ENCODE results near the gene REST. TPM values are rescaled to one million over a fixed set of nuclear protein-coding genes. Genes with fewer than 3 reads are reported as not detected.
A peak's percentile ranks its signal among the peaks of the same experiment; 100 is the strongest.

Gene REST
- total and polyA plus RNA-seq, 3 experiments from 2014 or later, result 45.2 to 177 (median 46.6) TPM

- Mint-ChIP-seq H3K36me3 (peaks cover 0 to 13% (median 0%) of the 10 kb centered on the region in 3 donors), H3K27ac (no peak overlapping the region), H3K4me3 (peak overlapping the region in 1 of 7 donors; percentile 90), H3K4me1 (peaks cover 26 to 32% (median 30%) of the 10 kb centered on the region in 3 donors), H3K27me3 (peaks cover 0 to 5% of the 10 kb centered on the region in 2 donors), H3K9me3 (no peaks in the 10 kb centered on the region)
- Histone ChIP-seq H3K36me3 (ENCODE audit: insufficient read depth, low read length) (no peaks in the 10 kb centered on the region), H3K4me1 (ENCODE audit: insufficient read depth, low read length) (peaks cover 24% of the 10 kb centered on the region), H3K27me3 (ENCODE audit: insufficient read depth, low read length, poor library complexity, severe bottlenecking) (no peaks in the 10 kb centered on the region), H3K27ac (ENCODE audit: low read depth, low read length) (no peak overlapping the region), H3K9me3 (ENCODE audit: low read length) (no peaks in the 10 kb centered on the region), H3K4me3 (ENCODE audit: low read length) (no peak overlapping the region)
- ChIA-PET CTCF (interaction anchor here (1.6 kb wide), 1 partner anchor 106 kb away, joined by 3 read pairs; no protein-coding TSS in a partner anchor), POLR2A (no interaction called here)
- no peak for DNase-seq
Measured at GRCh38 chr4:56905796-56906195, 1.9 kb upstream of the REST start.

GRCh38 chr4:56906489-56907393 is 959 bp upstream of the REST start:
- H3K36me3 Mint-ChIP-seq, result peaks cover 0 to 20% (median 3%) of the 10 kb centered on the region in 3 donors
- POLR2A ChIA-PET, result interaction anchor here (0.6 to 4.3 kb wide), 4 partner anchors 72 to 1475 kb away, joined by 3 to 107 read pairs (median 21); partner anchors contain the start of genes AASDH, NOA1, PAICS and POLR2B
- H3K36me3 ChIP-seq (ENCODE audit: insufficient read depth, low read length), result no peaks in the 10 kb centered on the region
- peaks cover 33% of the 10 kb centered on the region for H3K4me1 ChIP-seq (ENCODE audit: insufficient read depth, low read length)
- DNase-seq, result peak in 3 of 5 donors; percentile 6 to 26 (median 17)
- H3K27ac ChIP-seq (ENCODE audit: low read depth, low read length), result peak overlapping the region; percentile 59
- no peaks in the 10 kb centered on the region for H3K9me3 Mint-ChIP-seq
- peak overlapping the region; percentile 89 to 96 (median 93) for H3K4me3 Mint-ChIP-seq
- CTCF ChIA-PET, result interaction anchor here (0.7 to 3.9 kb wide), 8 partner anchors 12 to 959 kb away, joined by 3 to 51 read pairs (median 4); partner anchors contain the start of genes NOA1, PAICS, POLR2B and PPAT
- peak overlapping the region; percentile 77 for H3K4me3 ChIP-seq (ENCODE audit: low read length)
- H3K9me3 ChIP-seq (ENCODE audit: low read length), result no peaks in the 10 kb centered on the region
- H3K27me3 ChIP-seq (ENCODE audit: insufficient read depth, low read length, poor library complexity, severe bottlenecking), result no peaks in the 10 kb centered on the region
- peak overlapping the region; percentile 68 to 95 (median 90) for H3K27ac Mint-ChIP-seq
- H3K4me1 Mint-ChIP-seq, result peaks cover 36 to 41% (median 40%) of the 10 kb centered on the region in 3 donors
- H3K27me3 Mint-ChIP-seq, result peaks cover 0 to 5% of the 10 kb centered on the region in 2 donors

- H3K4me3 ChIP-seq (ENCODE audit: low read length), result peak overlapping the region; percentile 71
- Mint-ChIP-seq H3K9me3 (no peaks in the 10 kb centered on the region), H3K4me1 (peaks cover 46 to 55% (median 50%) of the 10 kb centered on the region in 3 donors), H3K4me3 (peak overlapping the region; percentile 91 to 99 (median 97)), H3K27me3 (peaks cover 0 to 5% of the 10 kb centered on the region in 2 donors), H3K27ac (peak overlapping the region; percentile 34 to 99 (median 96)), H3K36me3 (peaks cover 0 to 26% (median 3%) of the 10 kb centered on the region in 3 donors)
- ChIA-PET CTCF (interaction anchor here (0.7 to 3.9 kb wide), 6 partner anchors 12 to 472 kb away, joined by 3 to 51 read pairs (median 6); partner anchors contain the start of genes NOA1, PAICS, POLR2B and PPAT), POLR2A (interaction anchor here (0.6 to 4.3 kb wide), 6 partner anchors 10 to 1363 kb away, joined by 3 to 107 read pairs (median 8); partner anchors contain the start of genes AASDH, NOA1, PAICS and POLR2B)
- no peaks in the 10 kb centered on the region for H3K9me3 ChIP-seq (ENCODE audit: low read length)
- peak; percentile 59 to 80 (median 73) for DNase-seq
- H3K27me3 ChIP-seq (ENCODE audit: insufficient read depth, low read length, poor library complexity, severe bottlenecking), result no peaks in the 10 kb centered on the region
- peaks cover 48% of the 10 kb centered on the region for H3K4me1 ChIP-seq (ENCODE audit: insufficient read depth, low read length)
- H3K27ac ChIP-seq (ENCODE audit: low read depth, low read length), result peak overlapping the region; percentile 81
- H3K36me3 ChIP-seq (ENCODE audit: insufficient read depth, low read length), result no peaks in the 10 kb centered on the region
Measured at GRCh38 chr4:56908206-56909085, 746 bp downstream of the REST start.

- Histone ChIP-seq H3K4me1 (ENCODE audit: insufficient read depth, low read length) (peaks cover 57% of the 10 kb centered on the region), H3K9me3 (ENCODE audit: low read length) (no peaks in the 10 kb centered on the region), H3K27ac (ENCODE audit: low read depth, low read length) (peak overlapping the region; percentile 81), H3K27me3 (ENCODE audit: insufficient read depth, low read length, poor library complexity, severe bottlenecking) (no peaks in the 10 kb centered on the region), H3K4me3 (ENCODE audit: low read length) (peak overlapping the region; percentile 71), H3K36me3 (ENCODE audit: insufficient read depth, low read length) (no peaks in the 10 kb centered on the region)
- H3K27me3 Mint-ChIP-seq, result peaks cover 0 to 5% of the 10 kb centered on the region in 2 donors
- peak overlapping the region; percentile 89 to 99 (median 96) for H3K27ac Mint-ChIP-seq
- H3K36me3 Mint-ChIP-seq, result peaks cover 0 to 28% (median 3%) of the 10 kb centered on the region in 3 donors
- DNase-seq, result peak in 4 of 5 donors; percentile 27 to 68 (median 44)
- peak overlapping the region; percentile 91 to 99 (median 97) for H3K4me3 Mint-ChIP-seq
- H3K9me3 Mint-ChIP-seq, result no peaks in the 10 kb centered on the region
- POLR2A ChIA-PET, result interaction anchor here (0.6 to 4.3 kb wide), 7 partner anchors 69 to 1364 kb away, joined by 3 to 107 read pairs (median 6); partner anchors contain the start of genes AASDH, NOA1, PAICS and POLR2B
- peaks cover 49 to 63% (median 59%) of the 10 kb centered on the region in 3 donors for H3K4me1 Mint-ChIP-seq
- CTCF ChIA-PET, result interaction anchor here (0.7 to 3.9 kb wide), 5 partner anchors 11 to 473 kb away, joined by 3 to 51 read pairs (median 7); partner anchors contain the start of genes NOA1, PAICS, POLR2B and PPAT
Measured at GRCh38 chr4:56909086-56909894, 1.6 kb downstream of the REST start.

- Mint-ChIP-seq H3K9me3 (no peaks in the 10 kb centered on the region), H3K4me3 (peak overlapping the region; percentile 91 to 99 (median 97)), H3K36me3 (peaks cover 0 to 32% (median 3%) of the 10 kb centered on the region in 3 donors), H3K4me1 (peaks cover 54 to 69% (median 65%) of the 10 kb centered on the region in 3 donors), H3K27me3 (peaks cover 0 to 5% of the 10 kb centered on the region in 2 donors), H3K27ac (peak overlapping the region; percentile 89 to 99 (median 96))
- peaks cover 65% of the 10 kb centered on the region for H3K4me1 ChIP-seq (ENCODE audit: insufficient read depth, low read length)
- DNase-seq, result no peak
- ChIA-PET CTCF (interaction anchor here (1.8 to 3.9 kb wide), 2 partner anchors 11 to 68 kb away, joined by 4 to 51 read pairs; partner anchors contain the start of genes NOA1 and POLR2B), POLR2A (interaction anchor here (0.6 to 4.3 kb wide), 3 partner anchors 68 to 515 kb away, joined by 5 to 107 read pairs (median 31); partner anchors contain the start of genes NOA1, PAICS, POLR2B and PPAT)
- no peaks in the 10 kb centered on the region for H3K36me3 ChIP-seq (ENCODE audit: insufficient read depth, low read length)
- H3K4me3 ChIP-seq (ENCODE audit: low read length), result peak overlapping the region; percentile 71
- no peaks in the 10 kb centered on the region for H3K9me3 ChIP-seq (ENCODE audit: low read length)
- H3K27ac ChIP-seq (ENCODE audit: low read depth, low read length), result no peak overlapping the region
- H3K27me3 ChIP-seq (ENCODE audit: insufficient read depth, low read length, poor library complexity, severe bottlenecking), result no peaks in the 10 kb centered on the region
Measured at GRCh38 chr4:56910172-56910967, 2.7 kb downstream of the REST start.

- DNase-seq, result no peak
- no peaks in the 10 kb centered on the region for H3K27me3 ChIP-seq (ENCODE audit: insufficient read depth, low read length, poor library complexity, severe bottlenecking)
- ChIA-PET POLR2A (no interaction called here), CTCF (interaction anchor here (1.3 kb wide), 1 partner anchor 19 kb away, joined by 4 read pairs; no protein-coding TSS in a partner anchor)
- Mint-ChIP-seq H3K27ac (peak overlapping the region in 5 of 8 donors; percentile 55 to 79 (median 59)), H3K4me3 (peak overlapping the region in 3 of 7 donors; percentile 8 to 64 (median 52)), H3K27me3 (no peaks in the 10 kb centered on the region), H3K36me3 (peaks cover 0 to 46% (median 7%) of the 10 kb centered on the region in 3 donors), H3K4me1 (peaks cover 60 to 78% (median 72%) of the 10 kb centered on the region in 3 donors), H3K9me3 (no peaks in the 10 kb centered on the region)
- H3K27ac ChIP-seq (ENCODE audit: low read depth, low read length), result no peak overlapping the region
- no peaks in the 10 kb centered on the region for H3K9me3 ChIP-seq (ENCODE audit: low read length)
- peaks cover 79% of the 10 kb centered on the region for H3K4me1 ChIP-seq (ENCODE audit: insufficient read depth, low read length)
- H3K4me3 ChIP-seq (ENCODE audit: low read length), result no peak overlapping the region
- H3K36me3 ChIP-seq (ENCODE audit: insufficient read depth, low read length), result no peaks in the 10 kb centered on the region
Measured at GRCh38 chr4:56914336-56914735, 6.6 kb downstream of the REST start.
